ENCODE measurements around the gene STK25.

Gene STK25

DNA sequence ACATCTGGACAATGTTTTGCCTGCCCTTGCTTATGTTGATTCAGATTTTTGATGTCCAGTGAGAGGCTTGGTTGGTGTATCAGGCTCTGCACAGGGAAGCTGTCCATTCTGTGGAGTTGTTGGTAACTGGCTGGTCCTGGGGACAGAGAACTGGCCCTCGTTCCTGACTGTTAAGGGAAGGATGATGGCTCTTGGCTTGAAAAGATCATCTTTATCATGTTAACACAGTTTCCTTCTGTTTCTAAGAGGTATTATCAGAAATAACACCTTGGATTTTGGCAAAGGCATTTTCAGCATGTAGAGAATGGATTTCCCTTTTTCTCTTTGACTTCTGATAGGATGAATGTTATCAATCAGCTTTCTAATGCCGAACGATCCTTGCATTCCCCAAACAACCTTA is 19.3 kb downstream of the STK25 start:
- no peak for DNase-seq

DNA sequence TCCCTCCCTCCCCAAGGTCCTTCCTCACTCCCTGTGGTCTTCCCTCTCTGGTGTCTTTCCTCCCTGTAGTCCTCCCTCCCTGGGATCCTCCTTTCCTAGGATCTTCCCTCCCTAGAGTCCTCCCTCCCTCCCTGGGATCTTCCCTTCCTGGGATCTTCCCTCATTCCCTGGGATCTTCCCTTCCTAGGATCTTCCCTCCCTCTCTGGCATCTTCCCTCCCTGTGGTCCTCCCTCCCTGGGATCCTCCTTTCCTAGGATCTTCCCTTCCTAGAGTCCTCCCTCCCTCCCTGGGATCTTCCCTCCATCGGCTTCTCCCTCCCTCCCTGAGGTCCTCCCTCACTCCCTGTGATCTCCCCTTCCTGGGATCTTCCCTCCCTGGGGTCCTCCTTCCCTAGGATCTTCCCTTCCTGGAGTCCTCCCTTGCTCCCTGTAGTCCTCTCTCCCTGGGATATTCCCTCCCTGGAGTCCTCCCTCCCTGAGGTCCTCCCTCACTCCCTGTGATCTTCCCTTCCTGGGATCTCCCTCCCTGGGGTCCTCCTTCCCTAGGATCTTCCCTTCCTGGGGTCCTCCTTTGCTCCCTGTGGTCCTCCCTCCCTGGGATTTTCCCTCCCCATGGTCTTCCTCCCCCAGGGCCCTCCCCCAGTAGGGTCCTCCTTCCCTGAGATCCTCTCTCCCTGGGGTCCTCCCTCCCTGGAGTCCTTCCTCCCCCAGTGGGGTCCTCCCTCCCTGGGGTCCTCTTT is 23.0 kb downstream of the STK25 start:
- Histone ChIP-seq H3K4me3 (ENCODE audit: low read depth, low read length) (no peak overlapping the region), H3K36me3 (no peaks in the 10 kb centered on the region), H3K4me1 (peaks cover 7% of the 10 kb centered on the region), H3K27me3 (no peaks in the 10 kb centered on the region), H3K9me3 (no peaks in the 10 kb centered on the region)
- no peak for DNase-seq
- TF ChIP-seq, protein P1, sequence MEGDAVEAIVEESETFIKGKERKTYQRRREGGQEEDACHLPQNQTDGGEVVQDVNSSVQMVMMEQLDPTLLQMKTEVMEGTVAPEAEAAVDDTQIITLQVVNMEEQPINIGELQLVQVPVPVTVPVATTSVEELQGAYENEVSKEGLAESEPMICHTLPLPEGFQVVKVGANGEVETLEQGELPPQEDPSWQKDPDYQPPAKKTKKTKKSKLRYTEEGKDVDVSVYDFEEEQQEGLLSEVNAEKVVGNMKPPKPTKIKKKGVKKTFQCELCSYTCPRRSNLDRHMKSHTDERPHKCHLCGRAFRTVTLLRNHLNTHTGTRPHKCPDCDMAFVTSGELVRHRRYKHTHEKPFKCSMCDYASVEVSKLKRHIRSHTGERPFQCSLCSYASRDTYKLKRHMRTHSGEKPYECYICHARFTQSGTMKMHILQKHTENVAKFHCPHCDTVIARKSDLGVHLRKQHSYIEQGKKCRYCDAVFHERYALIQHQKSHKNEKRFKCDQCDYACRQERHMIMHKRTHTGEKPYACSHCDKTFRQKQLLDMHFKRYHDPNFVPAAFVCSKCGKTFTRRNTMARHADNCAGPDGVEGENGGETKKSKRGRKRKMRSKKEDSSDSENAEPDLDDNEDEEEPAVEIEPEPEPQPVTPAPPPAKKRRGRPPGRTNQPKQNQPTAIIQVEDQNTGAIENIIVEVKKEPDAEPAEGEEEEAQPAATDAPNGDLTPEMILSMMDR (IDR thresholded peaks at IDR 0.05; ENCODE audit: low read depth, low read length): no peak

More for the DNA sequence above, 19.3 kb downstream of the STK25 start:
- peaks cover 9% of the 10 kb centered on the region for H3K36me3 ChIP-seq
- TF ChIP-seq, protein P1 (IDR thresholded peaks at IDR 0.05; ENCODE audit: low read depth, low read length): no peak
- no peaks in the 10 kb centered on the region for H3K9me3 ChIP-seq
- peaks cover 16% of the 10 kb centered on the region for H3K4me1 ChIP-seq
- no peaks in the 10 kb centered on the region; the same call in 1 of the 2 replicates for H3K27me3 ChIP-seq
- no peak overlapping the region for H3K4me3 ChIP-seq (ENCODE audit: low read depth, low read length)

DNA sequence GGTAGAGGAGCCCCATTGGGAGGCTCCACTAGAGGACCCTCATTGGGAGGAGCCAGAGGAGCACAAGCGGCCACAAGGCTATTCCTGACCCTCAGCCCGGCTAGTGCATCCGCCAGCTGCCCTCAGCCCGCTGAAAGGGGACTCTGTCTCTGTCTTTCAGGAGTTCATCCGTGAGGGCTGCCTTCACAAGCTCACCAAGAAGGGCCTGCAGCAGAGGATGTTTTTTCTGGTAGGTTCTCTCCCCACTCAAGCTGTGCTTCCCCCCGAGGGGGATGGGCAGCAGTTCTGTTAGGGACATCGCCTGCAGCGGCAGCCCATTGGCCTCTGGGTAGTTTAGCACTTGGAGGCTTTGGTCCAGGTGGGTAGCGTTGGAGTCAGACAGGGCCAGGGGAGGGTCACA is 25.1 kb downstream of the STK25 start:
- TF ChIP-seq, protein P1 (IDR thresholded peaks at IDR 0.05; ENCODE audit: low read depth, low read length): no peak
- Histone ChIP-seq H3K9me3 (no peaks in the 10 kb centered on the region), H3K36me3 (no peaks in the 10 kb centered on the region), H3K4me1 (no peaks in the 10 kb centered on the region), H3K27me3 (no peaks in the 10 kb centered on the region), H3K4me3 (ENCODE audit: low read depth, low read length) (no peak overlapping the region)
- DNase-seq: no peak

DNA sequence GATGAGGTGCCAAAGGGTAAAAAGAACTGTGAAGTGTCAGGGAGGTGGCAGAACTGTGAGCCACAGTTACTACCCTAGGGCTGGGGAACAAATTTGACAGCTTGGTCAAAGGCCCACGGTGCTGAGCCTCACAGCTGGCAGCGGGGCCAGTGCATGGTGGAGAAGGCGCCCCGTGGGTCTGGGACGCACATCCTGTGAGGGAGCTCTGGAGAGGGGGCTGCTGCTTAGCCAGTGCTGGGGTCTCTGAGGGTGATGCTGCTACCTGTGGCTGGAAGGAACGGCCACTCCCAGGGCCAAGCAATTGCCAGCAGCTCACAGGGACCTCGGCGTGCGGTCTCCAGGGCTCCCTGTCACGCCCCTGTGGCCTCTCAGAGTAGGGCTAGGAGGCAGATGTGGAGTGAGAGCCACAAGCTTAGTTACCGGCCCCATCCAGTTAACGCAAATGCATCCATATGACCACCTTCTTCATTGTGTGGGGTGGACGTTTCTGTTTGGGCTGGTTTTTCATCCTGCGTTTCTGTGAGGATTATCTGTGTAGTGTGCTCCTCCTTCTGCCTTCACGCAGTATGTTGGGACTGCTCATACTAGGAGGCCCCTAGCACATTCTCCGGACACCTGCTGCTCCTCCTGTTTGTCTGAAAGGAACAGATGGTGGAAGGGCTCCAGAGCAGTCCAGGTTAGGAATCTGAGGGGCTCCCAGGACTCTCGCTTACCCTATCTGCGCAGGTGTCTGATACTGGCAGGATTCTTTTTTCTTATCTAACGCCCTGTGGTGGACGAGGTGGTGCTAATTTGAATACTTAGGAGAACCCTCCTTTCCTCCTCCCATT is 26.0 kb downstream of the STK25 start:
- TF ChIP-seq, protein P1 (IDR thresholded peaks at IDR 0.05; ENCODE audit: low read depth, low read length): no peak
- no peaks in the 10 kb centered on the region for H3K36me3 ChIP-seq
- no peak overlapping the region for H3K4me3 ChIP-seq (ENCODE audit: low read depth, low read length)
- no peaks in the 10 kb centered on the region for H3K4me1 ChIP-seq
- H3K9me3 ChIP-seq: no peaks in the 10 kb centered on the region
- no peak for DNase-seq
- H3K27me3 ChIP-seq: no peaks in the 10 kb centered on the region

DNA sequence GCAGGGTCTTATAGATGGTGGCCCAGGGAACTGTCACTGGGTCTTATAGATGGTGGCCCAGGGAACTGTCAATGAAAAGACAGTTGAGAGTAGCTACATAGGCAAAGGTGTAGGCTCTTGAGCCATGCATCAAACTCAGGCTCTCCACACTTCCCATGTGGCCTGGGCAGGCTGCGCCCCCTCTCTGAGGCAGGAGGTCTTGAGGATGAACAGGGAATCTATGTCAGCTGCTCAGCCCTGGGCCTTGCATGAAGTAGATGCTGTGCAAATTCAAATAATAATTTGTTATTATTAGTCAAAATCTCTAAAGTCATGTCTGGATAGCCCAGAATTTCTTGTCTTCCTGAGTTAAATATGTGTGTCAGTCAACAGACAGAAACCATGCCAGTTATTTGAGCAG is 26.7 kb downstream of the STK25 start:
- Histone ChIP-seq H3K36me3 (no peaks in the 10 kb centered on the region), H3K27me3 (no peaks in the 10 kb centered on the region), H3K9me3 (no peaks in the 10 kb centered on the region), H3K4me3 (ENCODE audit: low read depth, low read length) (no peak overlapping the region), H3K4me1 (no peaks in the 10 kb centered on the region)
- TF ChIP-seq, protein P1 (IDR thresholded peaks at IDR 0.05; ENCODE audit: low read depth, low read length): no peak
- no peak for DNase-seq

Data from BE2C (cell line).